ENCODE data around the gene LRRC70.

Gene LRRC70

DNA sequence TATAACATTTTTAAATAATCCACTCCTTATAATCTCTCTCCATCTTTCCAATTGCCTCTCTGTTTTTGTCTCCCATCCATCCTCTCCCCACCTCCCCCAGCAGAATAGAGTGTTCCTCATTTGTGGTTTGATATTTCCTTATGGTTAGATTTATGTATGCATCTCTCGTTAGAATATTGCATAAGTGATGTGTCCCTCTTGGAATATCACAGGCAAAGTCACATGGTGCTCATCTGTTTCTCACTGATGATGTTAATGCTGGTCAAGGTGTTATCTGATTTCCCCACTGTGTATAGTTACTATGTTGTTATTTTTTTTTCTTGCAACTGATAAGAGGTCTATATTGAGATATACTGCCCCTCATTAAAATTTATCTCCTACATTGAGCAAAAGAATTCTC, 3.1 kb upstream of the LRRC70 start:
- DNase-seq: no peak

DNA sequence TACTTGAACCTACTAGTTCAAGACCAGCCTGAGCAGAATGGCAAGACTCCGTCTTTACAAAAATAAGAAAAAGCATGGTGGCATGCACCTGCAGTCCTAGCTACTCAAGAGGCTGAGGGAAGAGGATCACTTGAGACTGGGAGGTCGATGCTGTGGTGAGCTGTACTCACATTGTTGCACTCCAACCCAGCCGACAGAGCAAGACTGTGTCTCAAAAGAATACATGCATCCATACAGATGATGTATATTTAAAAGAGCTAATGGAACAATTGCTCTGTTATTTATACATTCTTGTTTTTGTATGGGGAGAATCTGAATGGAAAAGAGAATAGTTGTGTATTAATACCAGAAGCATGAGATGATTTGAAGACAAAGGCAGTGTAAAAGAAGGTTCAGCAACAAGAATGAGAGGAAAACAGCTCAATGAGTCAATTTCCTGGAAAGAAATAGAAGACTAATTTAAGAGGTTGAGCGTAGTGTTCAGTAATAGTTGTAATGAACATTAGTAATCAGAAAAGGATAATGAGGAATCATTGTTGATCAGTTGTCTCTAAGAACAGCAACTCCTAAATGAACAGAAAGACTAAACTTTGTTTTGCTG, 1.9 kb upstream of the LRRC70 start:
- DNase-seq: no peak

DNA sequence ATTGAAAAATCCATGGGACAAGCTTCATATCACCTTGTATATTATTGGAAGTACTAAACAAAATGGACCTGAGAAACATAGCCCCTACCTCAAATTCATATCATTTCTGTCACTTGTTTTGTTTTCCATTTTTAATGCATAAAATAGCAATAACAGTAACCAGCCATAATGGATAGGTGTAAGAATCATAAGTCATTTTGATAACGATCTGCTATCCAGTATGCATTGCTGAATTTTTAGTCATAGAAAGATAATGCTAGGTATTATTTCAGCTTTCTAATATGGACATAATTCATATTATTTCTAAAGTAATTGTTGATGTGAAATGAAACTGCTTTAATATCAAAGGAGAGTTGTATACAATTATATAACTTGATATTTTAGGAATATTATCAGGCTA, 1.1 kb upstream of the LRRC70 start:
- DNase-seq: no peak

DNA sequence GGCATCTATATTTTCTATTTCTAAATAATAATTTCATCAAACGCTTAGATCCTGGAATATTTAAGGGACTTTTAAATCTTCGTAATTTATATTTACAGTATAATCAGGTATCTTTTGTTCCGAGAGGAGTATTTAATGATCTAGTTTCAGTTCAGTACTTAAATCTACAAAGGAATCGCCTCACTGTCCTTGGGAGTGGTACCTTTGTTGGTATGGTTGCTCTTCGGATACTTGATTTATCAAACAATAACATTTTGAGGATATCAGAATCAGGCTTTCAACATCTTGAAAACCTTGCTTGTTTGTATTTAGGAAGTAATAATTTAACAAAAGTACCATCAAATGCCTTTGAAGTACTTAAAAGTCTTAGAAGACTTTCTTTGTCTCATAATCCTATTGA, 1.1 kb downstream of the LRRC70 start:
- no peak for DNase-seq

DNA sequence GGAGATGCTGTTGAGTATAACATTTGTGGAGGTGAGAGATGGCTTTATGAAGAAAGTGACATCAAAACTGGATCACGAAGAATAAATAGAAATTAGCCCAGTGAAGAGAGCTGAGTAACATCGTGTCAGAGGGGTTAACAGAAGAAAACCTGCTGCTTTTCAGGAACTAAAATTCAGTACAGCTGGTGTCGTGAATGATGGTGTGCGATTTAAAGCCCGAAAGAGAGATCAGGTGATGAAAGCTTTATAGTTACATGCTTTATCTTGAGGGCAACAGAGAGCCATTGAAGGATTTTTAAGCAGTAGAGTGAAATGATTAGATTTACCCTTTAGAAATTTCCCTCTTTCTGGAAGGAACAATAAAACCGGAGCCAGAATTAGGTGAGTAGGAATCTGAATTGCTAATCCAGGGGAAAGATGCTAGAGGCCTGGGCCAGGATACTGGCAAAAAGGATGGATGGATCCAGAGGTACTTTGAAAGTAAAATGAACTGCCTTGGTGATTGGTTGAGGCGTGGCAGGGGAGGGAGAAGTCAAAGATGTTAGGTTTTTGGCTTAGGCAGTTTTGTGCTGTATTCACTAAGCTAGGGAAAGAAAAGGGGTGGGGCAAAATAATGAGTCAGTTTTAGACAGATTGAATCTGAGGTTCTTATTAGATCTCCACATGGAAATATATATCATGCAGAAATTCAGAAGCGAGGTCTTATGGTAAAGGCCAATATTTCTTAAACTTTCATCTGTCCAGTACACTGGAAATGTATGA, 3.4 kb downstream of the LRRC70 start:
- DNase-seq: no peak

- DNase-seq: no peak
Measured at GRCh38 chr5:62584391-62584790, 5.8 kb downstream of the LRRC70 start.

DNA sequence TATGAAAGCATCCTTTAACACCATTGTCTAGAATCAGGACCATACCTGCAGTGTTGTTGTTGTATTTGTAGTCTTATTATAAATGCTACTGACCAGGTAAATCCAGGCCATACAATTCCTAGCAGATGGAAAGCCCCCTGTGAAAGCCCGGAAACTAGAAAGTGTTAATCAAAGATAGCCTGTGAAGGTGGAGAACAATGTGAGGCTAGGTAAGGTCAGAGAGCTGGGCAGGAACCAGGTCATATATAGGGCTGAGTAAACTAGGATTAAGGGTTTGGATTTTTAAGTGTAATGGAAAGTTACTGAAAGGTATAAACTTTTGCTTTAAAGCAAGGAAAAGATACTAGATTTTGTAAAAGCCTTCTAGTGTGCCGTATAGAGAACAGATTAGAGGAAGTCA, 6.7 kb downstream of the LRRC70 start:
- DNase-seq: no peak

DNA sequence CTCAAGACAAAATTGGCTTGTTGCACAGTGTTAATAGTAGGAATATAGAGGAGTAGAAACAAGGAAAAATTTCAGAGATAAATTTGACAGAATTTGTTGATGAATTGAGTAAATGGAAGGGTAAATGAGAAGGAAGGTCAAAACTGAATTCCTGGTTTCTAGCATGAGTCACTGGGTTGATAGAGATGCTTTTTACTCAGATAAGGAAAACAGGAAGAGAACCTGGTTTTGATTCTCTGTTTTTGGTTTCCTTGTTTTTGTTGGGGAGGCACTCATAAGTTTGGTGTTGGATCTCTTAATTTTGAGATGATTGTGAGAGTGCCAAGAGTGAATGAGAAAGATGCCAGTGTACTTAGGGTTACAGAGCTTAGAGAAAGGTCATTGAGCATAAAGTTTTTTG, 7.1 kb downstream of the LRRC70 start:
- DNase-seq: no peak

DNA sequence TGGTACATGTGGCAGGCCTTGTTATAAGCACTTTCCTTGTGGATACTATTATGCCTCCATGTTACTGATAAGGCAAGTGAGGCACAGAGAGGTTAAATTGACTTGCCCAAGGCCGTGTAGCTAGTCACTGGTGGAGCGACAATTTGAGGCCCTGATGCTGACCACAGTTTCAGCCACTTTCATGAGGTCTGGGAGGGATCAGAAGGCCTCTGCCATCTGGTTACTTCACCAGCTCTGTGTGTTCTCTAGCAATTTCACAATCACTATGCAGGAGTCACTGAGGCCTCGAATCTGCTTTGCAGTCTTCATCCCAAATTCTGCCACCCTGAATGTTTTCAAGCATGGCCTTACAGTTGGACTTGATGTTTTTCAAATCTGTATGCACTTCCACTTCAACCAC, 9.1 kb downstream of the LRRC70 start:
- DNase-seq: no peak

- no peak for DNase-seq
Measured at GRCh38 chr5:62588668-62589067, 10.0 kb downstream of the LRRC70 start.

DNA sequence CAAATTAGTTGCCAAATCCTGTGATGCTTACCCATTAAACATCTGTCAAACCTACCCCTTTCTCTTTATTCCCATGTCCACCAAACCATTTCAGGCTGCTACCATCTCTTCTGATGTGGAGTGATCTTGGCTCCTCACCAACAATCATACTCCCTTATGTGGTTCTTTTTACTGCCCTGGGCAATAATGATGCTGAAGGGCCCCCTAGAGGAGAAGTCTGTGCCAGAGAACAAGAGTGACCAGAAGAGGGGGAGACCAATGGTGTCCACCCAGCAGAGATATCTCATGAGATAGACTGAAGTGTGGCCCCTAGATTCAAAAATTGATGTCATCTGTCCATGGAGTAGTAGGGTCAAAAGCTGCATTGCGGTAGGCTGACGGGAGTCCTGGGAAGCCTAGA, 10.9 kb downstream of the LRRC70 start:
- no peak for DNase-seq

DNA sequence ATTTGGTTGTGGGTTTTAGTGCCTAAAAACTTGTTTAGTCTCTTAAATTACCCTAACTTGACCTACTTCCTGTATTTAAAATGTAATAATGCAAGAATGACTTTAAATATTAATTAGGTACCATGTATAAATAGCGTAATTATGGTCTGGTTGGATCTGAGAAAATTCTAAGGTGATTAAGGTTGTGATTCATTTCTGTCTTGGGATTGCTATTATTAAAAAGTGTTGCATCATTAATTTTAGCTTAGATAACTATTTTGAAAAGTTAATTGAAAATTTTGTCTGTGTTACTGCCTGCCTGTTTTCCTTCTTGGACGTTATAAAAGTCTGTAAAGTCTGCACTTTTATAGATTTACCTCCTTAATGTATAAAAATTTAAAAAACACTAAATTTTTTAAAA, 11.8 kb downstream of the LRRC70 start:
- no peak for DNase-seq

DNA sequence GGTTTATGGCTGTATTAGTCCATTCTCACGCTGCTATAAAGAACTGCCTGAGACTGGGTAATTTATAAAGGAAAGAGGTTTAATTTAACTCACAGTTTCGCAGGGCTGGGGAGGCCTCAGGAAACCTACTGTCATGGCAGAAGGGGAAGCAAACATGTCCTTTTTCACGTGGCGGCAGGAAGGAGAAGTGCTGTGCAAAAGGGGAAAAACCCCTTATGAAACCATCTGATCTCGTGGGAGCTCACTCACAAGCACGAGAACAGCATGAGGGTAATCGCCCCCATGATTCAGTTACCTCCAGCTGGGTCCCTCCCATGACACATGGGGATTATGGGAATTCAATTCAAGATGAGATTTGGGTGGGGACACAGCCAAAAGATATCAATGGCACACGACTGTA, 13.9 kb downstream of the LRRC70 start:
- no peak for DNase-seq

DNA sequence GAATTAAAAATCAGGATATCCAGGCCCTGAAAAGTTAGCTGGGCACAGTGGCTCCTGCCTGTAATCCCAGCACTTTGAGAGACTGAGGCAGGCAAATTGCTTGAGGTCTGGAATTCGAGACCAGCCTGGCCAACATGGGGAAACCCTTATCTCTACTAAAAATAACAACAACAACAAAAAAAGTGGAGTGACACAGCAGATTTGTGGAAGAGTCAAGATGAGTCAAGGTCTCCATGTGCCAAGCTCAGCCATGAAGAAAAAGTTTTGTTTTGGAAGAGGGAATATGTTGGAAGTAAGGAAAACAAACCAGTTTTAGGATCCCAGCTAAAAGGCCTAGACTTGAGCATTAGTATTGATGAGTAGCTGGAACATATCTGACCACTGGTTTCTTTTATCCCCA, 14.7 kb downstream of the LRRC70 start:
- DNase-seq: no peak

GRCh38 chr5:62594364-62594984, 15.9 kb downstream of the LRRC70 start:
- DNase-seq: no peak

DNA sequence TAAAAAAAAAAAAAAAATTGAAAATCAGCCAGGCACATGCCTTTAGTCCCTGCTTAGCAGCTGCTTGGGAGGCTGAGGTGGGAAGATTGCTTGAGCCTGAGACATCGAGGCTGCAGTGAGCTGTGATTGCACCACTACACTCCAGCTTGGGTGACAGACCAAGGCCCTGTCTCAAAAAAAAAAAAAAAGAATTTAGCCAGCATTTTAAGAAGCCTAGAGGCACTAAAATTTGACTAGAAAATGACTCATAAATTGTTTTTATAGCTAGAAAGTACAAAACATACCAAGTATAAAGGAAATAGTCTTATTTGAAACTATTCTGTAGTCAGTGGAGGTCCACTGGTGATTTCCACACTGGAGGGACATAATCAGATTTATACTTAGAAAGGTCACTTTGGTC, 17.5 kb downstream of the LRRC70 start:
- DNase-seq: no peak

GRCh38 chr5:62596691-62597090, 18.1 kb downstream of the LRRC70 start:
- no peak for DNase-seq

GRCh38 chr5:62597314-62597713, 18.7 kb downstream of the LRRC70 start:
- no peak for DNase-seq

DNA sequence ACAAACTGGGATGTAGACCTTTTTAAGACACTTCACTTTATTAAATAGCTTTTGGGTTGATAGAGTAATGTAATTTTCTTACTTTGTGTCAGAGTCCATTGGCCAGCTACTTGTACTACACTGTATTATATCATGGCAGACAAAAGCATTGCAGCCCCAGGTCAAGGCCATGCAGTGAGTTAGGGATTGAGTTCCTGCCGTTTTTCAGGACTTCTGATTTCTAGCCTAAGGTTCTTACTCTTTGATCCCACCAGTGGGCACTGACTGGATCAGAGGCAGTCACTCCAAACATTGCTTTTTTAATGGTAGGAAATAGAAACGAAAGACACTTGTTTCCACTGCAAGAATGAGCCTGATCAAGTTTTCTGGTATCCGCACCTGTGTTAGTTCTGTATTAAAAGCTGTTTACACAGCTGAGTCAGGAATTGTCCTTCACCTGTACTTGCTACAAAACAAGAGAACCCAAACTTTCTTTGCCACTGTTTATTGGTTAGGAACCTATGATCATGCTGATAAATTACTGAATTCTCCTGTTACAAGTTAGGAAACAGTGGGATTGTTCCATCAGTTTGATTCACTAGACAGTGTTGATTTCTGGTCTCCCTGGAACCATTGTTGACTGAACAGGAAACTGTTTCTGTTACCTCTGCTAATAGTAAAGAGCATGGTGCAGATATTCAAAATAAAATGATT, 22.1 kb downstream of the LRRC70 start:
- no peak for DNase-seq

DNA sequence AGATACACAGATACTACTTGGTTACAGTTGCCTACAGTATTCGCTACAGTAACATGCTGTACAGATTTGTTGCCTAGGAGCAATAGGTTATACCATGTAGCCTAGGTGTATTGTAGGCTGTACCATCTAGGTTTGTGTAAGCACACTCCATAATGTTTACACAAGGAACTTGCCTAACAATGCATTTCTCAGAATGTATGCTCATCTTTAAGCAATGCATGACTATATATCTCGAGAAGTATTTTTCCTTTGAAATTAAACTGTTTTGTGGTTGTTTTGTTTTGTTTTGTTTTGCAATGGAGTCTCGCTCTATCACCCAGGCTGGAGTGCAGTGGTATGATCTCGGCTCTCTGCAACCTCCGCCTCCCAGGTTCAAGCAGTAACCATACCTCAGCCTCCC, 25.3 kb downstream of the LRRC70 start:
- no peak for DNase-seq

DNA sequence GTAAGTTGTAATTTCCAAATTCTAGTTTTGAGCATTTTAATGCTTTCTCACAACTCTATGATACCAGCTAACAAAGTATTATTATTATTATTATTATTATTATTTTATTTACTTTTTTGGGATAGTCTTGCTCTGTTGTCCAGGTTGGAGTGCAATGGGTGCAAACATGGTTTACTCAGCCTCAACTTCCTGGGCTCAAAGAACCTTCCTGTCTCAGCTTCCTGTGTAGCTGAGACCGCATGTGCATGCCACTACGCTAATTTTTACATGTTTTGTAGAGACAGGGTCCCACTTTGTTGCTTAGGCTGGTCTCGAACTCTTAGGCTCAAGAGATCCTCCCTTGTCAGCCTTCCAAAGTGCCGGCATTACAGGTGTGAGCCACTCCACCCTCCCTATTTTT, 27.0 kb downstream of the LRRC70 start:
- no peak for DNase-seq

GRCh38 chr5:62606878-62607277, 28.3 kb downstream of the LRRC70 start:
- DNase-seq: no peak

- no peak for DNase-seq
Measured at GRCh38 chr5:62607615-62608014, 29.0 kb downstream of the LRRC70 start.
